ENCODE results near the gene NFIA. TPM values are rescaled to one million over a fixed set of nuclear protein-coding genes. Genes with fewer than 3 reads are reported as not detected.

Gene NFIA
- total and polyA plus RNA-seq, 2 donors (not counting 1 experiment from before 2014, with no cell fraction given), result 0.28 to 0.54 TPM

GRCh38 chr1:61227857-61228550 is 145.6 kb downstream of the NFIA start:
- WGBS (ENCODE audit: insufficient coverage), result 87% methylated on average over 3 of the region's 4 CpGs
- Mint-ChIP-seq H3K4me1 (no peaks in the 10 kb centered on the region), H3K9me3 (ENCODE audit: insufficient read depth) (no peaks in the 10 kb centered on the region), H3K27me3 (peaks cover 13% of the 10 kb centered on the region), H3K27ac (no peak overlapping the region), H3K4me3 (no peak overlapping the region)
- intact Hi-C loops (cut with micrococcal nuclease), result no loop called here
- H3K4me3 ChIP-seq (ENCODE audit: control extremely low read depth in 1 of 5, extremely low read depth in 1 of 5, insufficient read depth in 1 of 5, low read depth in 2 of 5, low read length in 4 of 5), result no peak overlapping the region
- ChIA-PET CTCF (no interaction called here), POLR2A (no interaction called here)
- H3K9ac ChIP-seq (ENCODE audit: low read length), result no peak overlapping the region
- no peak overlapping the region for H3K27ac ChIP-seq (ENCODE audit: low read length in 2 of 2)
- no peaks in the 10 kb centered on the region for H3K9me3 ChIP-seq (ENCODE audit: control extremely low read depth in 1 of 3, control insufficient read depth in 2 of 3, insufficient read depth in 1 of 3, low read length in 2 of 3)
- H3K4me1 ChIP-seq (ENCODE audit: control insufficient read depth in 2 of 2, insufficient read depth in 2 of 2, low read length in 2 of 2), result no peaks in the 10 kb centered on the region
- DNase-seq (no peak), ATAC-seq (ENCODE audit: low read depth) (no peak)
- H3K79me2 ChIP-seq (ENCODE audit: control insufficient read depth, insufficient read depth, low read length), result no peaks in the 10 kb centered on the region
- H3K36me3 ChIP-seq (replicated peaks in 1 of 2; ENCODE audit: control extremely low read depth in 1 of 2, control insufficient read depth in 1 of 2, extremely low read depth in 1 of 2, insufficient read depth in 2 of 2, low read length in 1 of 2), result no peaks in the 10 kb centered on the region
- no peak for TF ChIP-seq CTCF (IDR thresholded peaks at IDR 0.05)
- no peak for TF ChIP-seq EZH2 (IDR thresholded peaks at IDR 0.05; ENCODE audit: borderline replicate concordance, insufficient read depth, low read depth, low read length, poor library complexity, severe bottlenecking)
- H4K20me1 ChIP-seq (ENCODE audit: control insufficient read depth, insufficient read depth, low read length, poor library complexity, severe bottlenecking), result no peaks in the 10 kb centered on the region
- H3K4me2 ChIP-seq (replicated peaks; ENCODE audit: low read depth, low read length, poor library complexity, severe bottlenecking), result no peak overlapping the region
- H2AFZ ChIP-seq (ENCODE audit: insufficient read depth, low read depth, low read length, poor library complexity, severe bottlenecking), result no peak overlapping the region
- no peaks in the 10 kb centered on the region for H3K27me3 ChIP-seq (replicated peaks in 1 of 4; ENCODE audit: control extremely low read depth in 1 of 4, control insufficient read depth in 3 of 4, insufficient read depth in 4 of 4, low read length in 3 of 4)

GRCh38 chr1:61230523-61230922 is 148.2 kb downstream of the NFIA start:
- no peaks in the 10 kb centered on the region for H3K36me3 ChIP-seq (replicated peaks in 1 of 2; ENCODE audit: control extremely low read depth in 1 of 2, control insufficient read depth in 1 of 2, extremely low read depth in 1 of 2, insufficient read depth in 2 of 2, low read length in 1 of 2)
- Mint-ChIP-seq H3K27ac (no peak overlapping the region), H3K27me3 (peaks cover 10% of the 10 kb centered on the region), H3K4me3 (no peak overlapping the region), H3K4me1 (no peaks in the 10 kb centered on the region), H3K9me3 (ENCODE audit: insufficient read depth) (no peaks in the 10 kb centered on the region)
- H3K4me3 ChIP-seq (ENCODE audit: control extremely low read depth in 1 of 5, extremely low read depth in 1 of 5, insufficient read depth in 1 of 5, low read depth in 2 of 5, low read length in 4 of 5), result no peak overlapping the region
- peaks cover 0 to 1% (median 0%) of the 10 kb centered on the region in 3 donors for H3K9me3 ChIP-seq (ENCODE audit: control extremely low read depth in 1 of 3, control insufficient read depth in 2 of 3, insufficient read depth in 1 of 3, low read length in 2 of 3)
- WGBS (ENCODE audit: insufficient coverage), result 85% methylated on average over 3 of the region's 3 CpGs
- ATAC-seq (ENCODE audit: low read depth) (no peak), DNase-seq (no peak)
- H3K27me3 ChIP-seq (replicated peaks in 1 of 4; ENCODE audit: control extremely low read depth in 1 of 4, control insufficient read depth in 3 of 4, insufficient read depth in 4 of 4, low read length in 3 of 4), result no peaks in the 10 kb centered on the region
- H3K27ac ChIP-seq (ENCODE audit: low read length in 2 of 2), result no peak overlapping the region
- ChIA-PET CTCF (no interaction called here), POLR2A (no interaction called here)
- H3K9ac ChIP-seq (ENCODE audit: low read length), result no peak overlapping the region
- intact Hi-C loops (cut with micrococcal nuclease), result no loop called here
- no peak overlapping the region for H3K4me2 ChIP-seq (replicated peaks; ENCODE audit: low read depth, low read length, poor library complexity, severe bottlenecking)
- H3K79me2 ChIP-seq (ENCODE audit: control insufficient read depth, insufficient read depth, low read length), result no peaks in the 10 kb centered on the region
- no peak for TF ChIP-seq CTCF (IDR thresholded peaks at IDR 0.05)
- no peak for TF ChIP-seq EZH2 (IDR thresholded peaks at IDR 0.05; ENCODE audit: borderline replicate concordance, insufficient read depth, low read depth, low read length, poor library complexity, severe bottlenecking)
- H4K20me1 ChIP-seq (ENCODE audit: control insufficient read depth, insufficient read depth, low read length, poor library complexity, severe bottlenecking), result no peaks in the 10 kb centered on the region
- H2AFZ ChIP-seq (ENCODE audit: insufficient read depth, low read depth, low read length, poor library complexity, severe bottlenecking), result no peak overlapping the region
- no peaks in the 10 kb centered on the region for H3K4me1 ChIP-seq (ENCODE audit: control insufficient read depth in 2 of 2, insufficient read depth in 2 of 2, low read length in 2 of 2)

Measured in B cell (primary cell).